H9 (cell line): ENCODE results near the gene DTD1. TPM values are rescaled to one million over a fixed set of nuclear protein-coding genes. Genes with fewer than 3 reads are reported as not detected.
A peak's percentile ranks its signal among the peaks of the same experiment; 100 is the strongest.

Source experiments
- DNase-seq: peaks from one replicate; pipeline ENCODE4 v3.0.0-alpha.2; 2017
- H2AFZ ChIP-seq: one replicate; pipeline ENCODE4 v1.6.1; 2013; ENCODE audit warnings: mild to moderate bottlenecking, low read length, control low read depth, moderate library complexity
- H2AK5ac ChIP-seq: 2 replicates; pipeline ENCODE4 v1.6.1; 2013; ENCODE audit warnings: low read length, control low read depth, mixed read lengths; ENCODE audit not compliant: insufficient read length
- H2BK120ac ChIP-seq: one replicate; pipeline ENCODE4 v1.6.1; 2013; ENCODE audit warnings: low read depth, mild to moderate bottlenecking, low read length, control low read depth, inconsistent platforms; ENCODE audit not compliant: poor library complexity, severe bottlenecking
- H2BK12ac ChIP-seq: 2 replicates; pipeline ENCODE4 v1.6.1; 2013; ENCODE audit warnings: low read length, control low read depth, mixed read lengths, low read depth; ENCODE audit not compliant: insufficient read length
- H2BK15ac ChIP-seq: 2 replicates; pipeline ENCODE4 v1.6.1; 2013; ENCODE audit warnings: low read depth, low read length, control low read depth
- H2BK20ac ChIP-seq: one replicate; pipeline ENCODE4 v1.6.1; 2013; ENCODE audit warnings: low read depth, mild to moderate bottlenecking, low read length, control low read depth, inconsistent platforms; ENCODE audit not compliant: poor library complexity, severe bottlenecking
- H2BK5ac ChIP-seq: 2 replicates; pipeline ENCODE4 v1.6.1; 2013; ENCODE audit warnings: low read length, control low read depth, mixed read lengths; ENCODE audit not compliant: insufficient read length
- H3K14ac ChIP-seq: 2 replicates; pipeline ENCODE4 v1.6.1; 2013; ENCODE audit warnings: low read length, control low read depth; ENCODE audit not compliant: insufficient read depth
- H3K18ac ChIP-seq: 2 replicates; pipeline ENCODE4 v1.6.1; 2013; ENCODE audit warnings: low read depth, mild to moderate bottlenecking, mixed read lengths, low read length, control low read depth; ENCODE audit not compliant: insufficient read length
- H3K23ac ChIP-seq: 2 replicates; pipeline ENCODE4 v1.6.1; 2013; ENCODE audit warnings: low read length, control low read depth, mixed read lengths, low read depth; ENCODE audit not compliant: insufficient read length
- H3K23me2 ChIP-seq: 2 replicates; pipeline ENCODE4 v1.6.1; 2013; ENCODE audit warnings: low read depth, mild to moderate bottlenecking, mixed read lengths, low read length, control low read depth; ENCODE audit not compliant: insufficient read length, poor library complexity, severe bottlenecking
- H3K27ac ChIP-seq: 2 replicates; pipeline ENCODE4 v1.5.1; 2013; ENCODE audit warnings: low read length, control low read depth, mixed read lengths, low read depth; ENCODE audit not compliant: insufficient read length
- H3K27me3 ChIP-seq: 2 replicates; pipeline ENCODE4 v1.6.1; 2013; ENCODE audit warnings: low read length, control low read depth, inconsistent platforms; ENCODE audit not compliant: insufficient read depth
- H3K4ac ChIP-seq: 2 replicates; pipeline ENCODE4 v1.6.1; 2013; ENCODE audit warnings: low read depth, mild to moderate bottlenecking, control low read depth, inconsistent platforms, low read length, moderate library complexity
- H3K4me1 ChIP-seq: 2 replicates; pipeline ENCODE4 v1.6.1; 2013; ENCODE audit warnings: low read length, control low read depth, inconsistent platforms; ENCODE audit not compliant: insufficient read depth
- H3K4me2 ChIP-seq: 2 replicates; pipeline ENCODE4 v1.6.1; 2013; ENCODE audit warnings: low read length, control low read depth, mixed read lengths; ENCODE audit not compliant: insufficient read length, insufficient read depth
- H3K56ac ChIP-seq: 2 replicates; pipeline ENCODE4 v1.6.1; 2013; ENCODE audit warnings: low read depth, mild to moderate bottlenecking, mixed read lengths, low read length, control low read depth; ENCODE audit not compliant: insufficient read length
- H3K79me1 ChIP-seq: 2 replicates; pipeline ENCODE4 v1.6.1; 2013; ENCODE audit warnings: low read depth, mild to moderate bottlenecking, moderate library complexity, low read length, control low read depth, inconsistent platforms; ENCODE audit not compliant: insufficient read depth, poor library complexity, severe bottlenecking
- H3K79me2 ChIP-seq: 2 replicates; pipeline ENCODE4 v1.6.1; 2013; ENCODE audit warnings: low read length, control low read depth, inconsistent platforms; ENCODE audit not compliant: insufficient read depth
- H3K9ac ChIP-seq: 2 replicates; pipeline ENCODE4 v1.6.1; 2013; ENCODE audit warnings: low read length, control low read depth, mixed read lengths; ENCODE audit not compliant: insufficient read length; ENCODE audit errors: extremely low read depth
- H3K9me3 ChIP-seq: one replicate; pipeline ENCODE4 v1.6.1; 2013; ENCODE audit warnings: low read depth, low read length, inconsistent platforms; ENCODE audit not compliant: control insufficient read depth
- H3T11ph ChIP-seq: one replicate; pipeline ENCODE4 v1.6.1; 2013; ENCODE audit warnings: mild to moderate bottlenecking, low read length, control low read depth, inconsistent platforms
- H4K20me1 ChIP-seq: one replicate; pipeline ENCODE4 v1.6.1; 2013; ENCODE audit not compliant: control insufficient read depth, insufficient read length, insufficient read depth
- H4K5ac ChIP-seq: 2 replicates; pipeline ENCODE4 v1.6.1; 2013; ENCODE audit warnings: low read depth, mild to moderate bottlenecking, mixed read lengths, low read length, control low read depth; ENCODE audit not compliant: insufficient read length
- H4K8ac ChIP-seq: replicated peaks from 2 replicates; pipeline ENCODE4 v1.6.1; 2013; ENCODE audit warnings: low read length, control low read depth, mixed read lengths, low read depth; ENCODE audit not compliant: insufficient read length
- H4K91ac ChIP-seq: 2 replicates; pipeline ENCODE4 v1.6.1; 2013; ENCODE audit warnings: low read depth, mild to moderate bottlenecking, moderate library complexity, mixed read lengths, low read length, control low read depth; ENCODE audit not compliant: insufficient read length
- H3K27ac Mint-ChIP-seq, 3 experiments: 2 replicates in 2 of 3; 3 replicates in 1 of 3; pipeline ENCODE4 v1.8.0; 2020 to 2021; ENCODE audit warnings: mixed read lengths in 3 of 3, mild to moderate bottlenecking in 1 of 3, moderate library complexity in 1 of 3
- H3K27me3 Mint-ChIP-seq: 2 replicates; pipeline ENCODE4 v1.8.0; 2021; ENCODE audit warnings: low read depth, mild to moderate bottlenecking, moderate library complexity, mixed read lengths
- H3K36me3 Mint-ChIP-seq, 3 experiments: 2 replicates in 2 of 3; 3 replicates in 1 of 3; pipeline ENCODE4 v1.8.0; 2020 to 2021; ENCODE audit warnings: low read depth in 3 of 3, mixed read lengths in 3 of 3; ENCODE audit not compliant: insufficient read depth in 1 of 3
- H3K4me1 Mint-ChIP-seq, 2 experiments: 2 replicates each; pipeline ENCODE4 v1.8.0; 2020; ENCODE audit warnings: mixed read lengths in 2 of 2
- H3K4me3 Mint-ChIP-seq, 2 experiments: 2 replicates in 1 of 2; 3 replicates in 1 of 2; pipeline ENCODE4 v1.8.0; 2020 to 2021; ENCODE audit warnings: mild to moderate bottlenecking in 2 of 2, mixed read lengths in 2 of 2, moderate library complexity in 1 of 2
- H3K9me3 Mint-ChIP-seq, 2 experiments: 2 replicates in 1 of 2; 3 replicates in 1 of 2; pipeline ENCODE4 v1.8.0; 2020; ENCODE audit warnings: mild to moderate bottlenecking in 2 of 2, mixed read lengths in 2 of 2, moderate library complexity in 1 of 2
- CTCF ChIP-seq: fragments of 200-600 bp; sonication (generic); conservative IDR thresholded peaks from 3 replicates; pipeline ENCODE4 v1.8.0; 2021; ENCODE audit warnings: antibody characterized with exemption, mild to moderate bottlenecking
- WGBS: extraction: QIAGEN DNeasy Blood & Tissue Kit; methylation state at CpG from one replicate; pipeline ENCODE4 v1.1.7; 2013; ENCODE audit warnings: missing lambda C conversion rate, low lambda C conversion rate, mixed read lengths; ENCODE audit not compliant: insufficient read length; ENCODE audit errors: extremely low coverage; 5-methylcytosine and 5-hydroxymethylcytosine counted together
- total RNA-seq: library from RNA; stranded (reverse); gene quantifications from 2 replicates; pipeline ENCODE4 v1.2.1, GENCODE V29; 2021

DTD1 gene
- total RNA-seq, 1 experiment from 2014 or later, result 62.0 TPM

- no peak overlapping the region for H4K8ac ChIP-seq
- H3T11ph ChIP-seq, result no peak overlapping the region
- H3K79me2 ChIP-seq, result peaks cover 3% of the 10 kb centered on the region; the same call in 1 of the 2 replicates
- no CpG with 5 or more reads among the region's 18 CpGs for WGBS
- H2BK5ac ChIP-seq, result no peak overlapping the region
- no peak overlapping the region for H4K5ac ChIP-seq
- H2AFZ ChIP-seq, result peak overlapping the region; percentile 37
- H3K27ac ChIP-seq, result no peak overlapping the region
- H3K4ac ChIP-seq, result no peak overlapping the region
- no peaks in the 10 kb centered on the region; the same call in 1 of the 2 replicates for H3K4me1 ChIP-seq
- H2BK120ac ChIP-seq, result no peak overlapping the region
- no peak for TF ChIP-seq CTCF
- no peak overlapping the region for H3K56ac ChIP-seq
- H3K23ac ChIP-seq, result no peak overlapping the region
- H3K23me2 ChIP-seq, result peaks cover 4% of the 10 kb centered on the region
- no peaks in the 10 kb centered on the region for H3K9me3 ChIP-seq
- Mint-ChIP-seq H3K36me3 (peaks cover under 1 to 4% (median 2%) of the 10 kb centered on the region in 3 experiments; a peak in 4 of 7 replicates), H3K27ac (peak overlapping the region; percentile 68 to 97 (median 78); a peak in 6 of 7 replicates), H3K4me3 (peak overlapping the region; percentile 82 to 90), H3K27me3 (no peaks in the 10 kb centered on the region), H3K9me3 (peaks cover 3 to 4% of the 10 kb centered on the region in 2 experiments; a peak in 4 of 5 replicates), H3K4me1 (peaks cover 38 to 44% of the 10 kb centered on the region in 2 experiments)
- no peak overlapping the region for H2AK5ac ChIP-seq
- H3K79me1 ChIP-seq, result no peaks in the 10 kb centered on the region
- peak overlapping the region; percentile 41 for H3K9ac ChIP-seq
- no peak overlapping the region for H2BK12ac ChIP-seq
- H4K20me1 ChIP-seq, result no peaks in the 10 kb centered on the region
- no peak overlapping the region for H4K91ac ChIP-seq
- no peaks in the 10 kb centered on the region for H3K27me3 ChIP-seq
- peak; percentile 42 for DNase-seq
- peak overlapping the region; percentile 32 for H3K18ac ChIP-seq
- H3K4me2 ChIP-seq, result peak overlapping the region; percentile 83
- no peak overlapping the region for H2BK20ac ChIP-seq
- H3K14ac ChIP-seq, result peak overlapping the region; percentile 77; the same call in 1 of the 2 replicates
- H2BK15ac ChIP-seq, result no peak overlapping the region
Measured at GRCh38 chr20:18588574-18588933, 700 bp downstream of the DTD1 start.
